ENCODE data around the gene METTL18. TPM values are rescaled to one million over a fixed set of nuclear protein-coding genes. Genes with fewer than 3 reads are reported as not detected.

METTL18 gene
- polyA plus RNA-seq, 1 donor (not counting 4 experiments of a cell fraction or from before 2014, with no cell fraction given): 6.6 TPM

DNA sequence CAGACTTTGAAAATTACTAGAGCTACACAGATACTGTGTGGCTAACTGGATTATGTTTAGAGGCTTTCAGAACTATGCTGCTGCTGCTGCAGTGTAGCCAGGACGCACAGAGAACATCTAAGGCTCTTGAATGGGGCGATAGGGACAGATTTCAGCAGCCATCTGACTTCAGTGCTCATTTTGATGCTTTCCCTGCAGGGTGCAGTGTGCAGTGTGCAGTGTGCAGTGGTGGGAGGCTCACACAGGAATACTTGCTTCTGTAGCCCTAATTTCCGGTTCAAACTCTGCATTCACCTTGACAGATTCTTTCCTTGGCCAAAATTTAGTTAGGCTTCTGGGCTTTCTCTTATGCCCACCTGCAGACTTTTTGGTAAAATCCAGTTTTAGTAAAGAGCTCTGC lies 7.7 kb downstream of the METTL18 start:
- Histone ChIP-seq H3K79me2 (ENCODE audit: control insufficient read depth, insufficient read depth, low read length) (no peaks in the 10 kb centered on the region), H3K27ac (ENCODE audit: control insufficient read depth, insufficient read depth, low read length) (no peak overlapping the region), H3K9me1 (ENCODE audit: control insufficient read depth, extremely low read depth, insufficient read depth, low read length) (no peaks in the 10 kb centered on the region), H3K36me3 (ENCODE audit: control insufficient read depth in 2 of 2, extremely low read depth in 1 of 2, insufficient read depth in 2 of 2, low read length in 2 of 2) (no peaks in the 10 kb centered on the region), H3K9me3 (ENCODE audit: control insufficient read depth, low read depth, low read length) (no peaks in the 10 kb centered on the region), H3K9ac (ENCODE audit: control insufficient read depth, extremely low read depth, insufficient read depth, low read length) (no peak overlapping the region), H3K4me2 (ENCODE audit: control insufficient read depth, extremely low read depth, insufficient read depth, low read depth, low read length) (no peak overlapping the region), H3K4me3 (ENCODE audit: control insufficient read depth in 2 of 3, extremely low read depth in 1 of 3, insufficient read depth in 2 of 3, low read depth in 1 of 3, low read length in 3 of 3) (no peak overlapping the region), H3K4me1 (ENCODE audit: control insufficient read depth, extremely low read depth, insufficient read depth, low read length) (peaks cover 7% of the 10 kb centered on the region), H4K20me1 (ENCODE audit: control insufficient read depth, extremely low read depth, insufficient read depth, low read length) (no peaks in the 10 kb centered on the region), H3K27me3 (ENCODE audit: control insufficient read depth, extremely low read depth, insufficient read depth, low read length) (no peaks in the 10 kb centered on the region), H2AFZ (ENCODE audit: control insufficient read depth, low read length) (no peak overlapping the region)
- DNase-seq (ENCODE audit: low read depth, low spot score): no peak
- dilution Hi-C loops (cut with MboI; ENCODE audit: extremely low pct_ligation_motif_present, low sequenced_read_pairs): no loop called here
- no peak for TF ChIP-seq EZH2 (IDR thresholded peaks at IDR 0.05; ENCODE audit: low read length)
- TF ChIP-seq, protein P1, sequence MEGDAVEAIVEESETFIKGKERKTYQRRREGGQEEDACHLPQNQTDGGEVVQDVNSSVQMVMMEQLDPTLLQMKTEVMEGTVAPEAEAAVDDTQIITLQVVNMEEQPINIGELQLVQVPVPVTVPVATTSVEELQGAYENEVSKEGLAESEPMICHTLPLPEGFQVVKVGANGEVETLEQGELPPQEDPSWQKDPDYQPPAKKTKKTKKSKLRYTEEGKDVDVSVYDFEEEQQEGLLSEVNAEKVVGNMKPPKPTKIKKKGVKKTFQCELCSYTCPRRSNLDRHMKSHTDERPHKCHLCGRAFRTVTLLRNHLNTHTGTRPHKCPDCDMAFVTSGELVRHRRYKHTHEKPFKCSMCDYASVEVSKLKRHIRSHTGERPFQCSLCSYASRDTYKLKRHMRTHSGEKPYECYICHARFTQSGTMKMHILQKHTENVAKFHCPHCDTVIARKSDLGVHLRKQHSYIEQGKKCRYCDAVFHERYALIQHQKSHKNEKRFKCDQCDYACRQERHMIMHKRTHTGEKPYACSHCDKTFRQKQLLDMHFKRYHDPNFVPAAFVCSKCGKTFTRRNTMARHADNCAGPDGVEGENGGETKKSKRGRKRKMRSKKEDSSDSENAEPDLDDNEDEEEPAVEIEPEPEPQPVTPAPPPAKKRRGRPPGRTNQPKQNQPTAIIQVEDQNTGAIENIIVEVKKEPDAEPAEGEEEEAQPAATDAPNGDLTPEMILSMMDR (optimal IDR thresholded peaks at IDR 0.05 in 1 of 3, IDR thresholded peaks at IDR 0.05 in 1 of 3, conservative IDR thresholded peaks at IDR 0.05 in 1 of 3; ENCODE audit: extremely low read depth in 1 of 3, insufficient read depth in 2 of 3, low read length in 3 of 3): no peak
- no peak for FAIRE-seq

DNA sequence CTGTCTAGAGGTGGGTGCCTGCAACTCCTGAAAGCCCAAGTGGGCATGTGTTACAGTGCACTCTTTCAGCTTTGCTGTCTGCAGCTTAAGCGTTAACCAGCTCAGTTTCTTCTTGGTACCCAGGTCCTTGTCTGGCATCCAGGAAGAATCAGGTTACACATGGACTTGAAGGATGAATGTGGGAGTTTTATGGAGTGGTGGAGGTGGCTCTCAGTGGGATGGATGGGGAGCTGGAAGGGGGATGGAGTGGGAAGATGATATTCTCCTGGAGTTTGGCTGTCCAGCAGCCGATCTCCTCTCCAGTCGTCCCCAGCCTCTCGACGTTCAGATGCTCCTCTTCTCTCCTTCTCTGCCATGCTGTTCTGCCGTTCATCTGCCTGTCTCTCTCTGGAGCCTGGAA lies 9.4 kb downstream of the METTL18 start:
- H3K27ac ChIP-seq (ENCODE audit: control insufficient read depth, insufficient read depth, low read length): no peak overlapping the region
- H3K36me3 ChIP-seq (ENCODE audit: control insufficient read depth in 2 of 2, extremely low read depth in 1 of 2, insufficient read depth in 2 of 2, low read length in 2 of 2): no peaks in the 10 kb centered on the region
- DNase-seq (ENCODE audit: low read depth, low spot score) (no peak), FAIRE-seq (no peak)
- no peaks in the 10 kb centered on the region for H4K20me1 ChIP-seq (ENCODE audit: control insufficient read depth, extremely low read depth, insufficient read depth, low read length)
- H3K4me2 ChIP-seq (ENCODE audit: control insufficient read depth, extremely low read depth, insufficient read depth, low read depth, low read length): no peak overlapping the region
- TF ChIP-seq EZH2 (IDR thresholded peaks at IDR 0.05; ENCODE audit: low read length): no peak
- TF ChIP-seq, protein P1 (optimal IDR thresholded peaks at IDR 0.05 in 1 of 3, IDR thresholded peaks at IDR 0.05 in 1 of 3, conservative IDR thresholded peaks at IDR 0.05 in 1 of 3; ENCODE audit: extremely low read depth in 1 of 3, insufficient read depth in 2 of 3, low read length in 3 of 3): no peak
- H3K9me1 ChIP-seq (ENCODE audit: control insufficient read depth, extremely low read depth, insufficient read depth, low read length): no peaks in the 10 kb centered on the region
- no peak overlapping the region for H3K4me3 ChIP-seq (ENCODE audit: control insufficient read depth in 2 of 3, extremely low read depth in 1 of 3, insufficient read depth in 2 of 3, low read depth in 1 of 3, low read length in 3 of 3)
- no peaks in the 10 kb centered on the region for H3K79me2 ChIP-seq (ENCODE audit: control insufficient read depth, insufficient read depth, low read length)
- no peaks in the 10 kb centered on the region for H3K9me3 ChIP-seq (ENCODE audit: control insufficient read depth, low read depth, low read length)
- no peaks in the 10 kb centered on the region for H3K27me3 ChIP-seq (ENCODE audit: control insufficient read depth, extremely low read depth, insufficient read depth, low read length)
- no peak overlapping the region for H3K9ac ChIP-seq (ENCODE audit: control insufficient read depth, extremely low read depth, insufficient read depth, low read length)
- no peak overlapping the region for H2AFZ ChIP-seq (ENCODE audit: control insufficient read depth, low read length)
- H3K4me1 ChIP-seq (ENCODE audit: control insufficient read depth, extremely low read depth, insufficient read depth, low read length): peaks cover 15% of the 10 kb centered on the region
- dilution Hi-C loops (cut with MboI; ENCODE audit: extremely low pct_ligation_motif_present, low sequenced_read_pairs): no loop called here

Measured in keratinocyte (primary cell).